Measurements from ENCODE around the gene FBXL14.

GRCh38 chr12:1640328-1641234 lies 46.2 kb upstream of the FBXL14 start:
- TF ChIP-seq CTCF (IDR thresholded peaks at IDR 0.05; ENCODE audit: insufficient read depth, low read length, poor library complexity, severe bottlenecking), result no peak
- no peak for TF ChIP-seq EZH2phosphoT487 (conservative IDR thresholded peaks at IDR 0.05; ENCODE audit: low read length)

Data from SU-DHL-6 (cell line).